DOHH2 (cell line): ENCODE results near the gene TUBAL3.

Experiments
- EZH2phosphoT487 ChIP-seq: fragments of 200-600 bp; sonication (generic); IDR thresholded peaks from 2 replicates; pipeline ENCODE4 v1.6.1; 2017; ENCODE audit warnings: borderline replicate concordance, mild to moderate bottlenecking, antibody characterized with exemption, low read length, moderate library complexity, mixed read lengths
- TF ChIP-seq, protein P1 (sequence below): fragments of 200-600 bp; sonication (generic); IDR thresholded peaks from one replicate; pipeline ENCODE4 v1.5.1; 2014; ENCODE audit warnings: antibody characterized with exemption, mild to moderate bottlenecking, low read depth, low read length; ENCODE audit not compliant: poor library complexity, severe bottlenecking

DNA sequence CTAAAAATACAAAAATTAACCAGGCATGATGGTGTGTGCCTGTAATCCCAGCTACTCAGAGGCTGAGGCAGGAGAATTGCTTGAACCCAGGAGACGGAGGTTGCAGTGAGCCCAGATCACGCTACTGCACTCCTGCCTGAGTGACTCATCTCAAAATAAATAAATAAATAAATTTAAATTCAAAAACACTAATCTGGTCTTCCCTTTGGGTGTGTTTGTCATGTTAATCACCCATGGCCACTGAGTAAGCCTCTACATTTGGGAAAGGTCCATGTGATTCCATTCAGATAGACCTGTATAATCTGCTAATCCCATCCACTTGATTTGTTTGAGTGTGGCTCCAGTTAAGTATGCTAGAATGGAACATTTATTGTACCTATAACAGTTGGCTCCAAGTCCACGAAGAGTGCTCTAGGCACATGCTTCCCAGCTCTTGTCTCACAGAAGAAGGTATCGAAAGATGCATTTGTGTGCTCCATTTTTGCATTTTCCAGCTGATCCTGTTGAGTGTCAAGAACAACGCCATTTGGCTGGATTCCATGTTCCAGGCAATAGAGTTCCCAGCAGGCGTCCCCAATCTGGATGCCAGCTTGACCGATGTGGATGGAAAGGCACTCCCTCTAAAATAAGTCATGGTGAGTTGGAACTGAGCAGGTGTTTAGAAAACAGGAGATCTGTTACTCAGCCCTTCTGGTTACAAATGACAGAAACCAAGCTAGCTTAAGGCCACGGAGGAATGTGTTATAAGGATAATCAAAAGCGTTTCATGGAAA, 4.0 kb downstream of the TUBAL3 start:
- TF ChIP-seq, protein P1, sequence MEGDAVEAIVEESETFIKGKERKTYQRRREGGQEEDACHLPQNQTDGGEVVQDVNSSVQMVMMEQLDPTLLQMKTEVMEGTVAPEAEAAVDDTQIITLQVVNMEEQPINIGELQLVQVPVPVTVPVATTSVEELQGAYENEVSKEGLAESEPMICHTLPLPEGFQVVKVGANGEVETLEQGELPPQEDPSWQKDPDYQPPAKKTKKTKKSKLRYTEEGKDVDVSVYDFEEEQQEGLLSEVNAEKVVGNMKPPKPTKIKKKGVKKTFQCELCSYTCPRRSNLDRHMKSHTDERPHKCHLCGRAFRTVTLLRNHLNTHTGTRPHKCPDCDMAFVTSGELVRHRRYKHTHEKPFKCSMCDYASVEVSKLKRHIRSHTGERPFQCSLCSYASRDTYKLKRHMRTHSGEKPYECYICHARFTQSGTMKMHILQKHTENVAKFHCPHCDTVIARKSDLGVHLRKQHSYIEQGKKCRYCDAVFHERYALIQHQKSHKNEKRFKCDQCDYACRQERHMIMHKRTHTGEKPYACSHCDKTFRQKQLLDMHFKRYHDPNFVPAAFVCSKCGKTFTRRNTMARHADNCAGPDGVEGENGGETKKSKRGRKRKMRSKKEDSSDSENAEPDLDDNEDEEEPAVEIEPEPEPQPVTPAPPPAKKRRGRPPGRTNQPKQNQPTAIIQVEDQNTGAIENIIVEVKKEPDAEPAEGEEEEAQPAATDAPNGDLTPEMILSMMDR = no peak
- no peak for TF ChIP-seq EZH2phosphoT487
